Endometrial microvascular endothelial cells (primary cell): ENCODE measurements around the gene APH1B. TPM values are rescaled to one million over a fixed set of nuclear protein-coding genes. Genes with fewer than 3 reads are reported as not detected.

Experiments used
- total RNA-seq: library from RNA; depleted of rRNA; stranded (reverse); fragments of >200 nt; gene quantifications from one replicate; pipeline ENCODE4 v1.2.3, GENCODE V29; 2015; ENCODE audit errors: inconsistent ontology term

The APH1B gene
- total RNA-seq, 1 donor from 2014 or later: 17.8 TPM

Other genes starting within 250 kb of the APH1B start
- gene TPM1, start 234.9 kb upstream of the APH1B start, total RNA-seq: 244 TPM
- gene LACTB, start 155.7 kb upstream of the APH1B start, total RNA-seq: 21.1 TPM
- 184 TPM for gene RPS27L, start 120.1 kb upstream of the APH1B start, total RNA-seq
- 35.9 TPM for gene RAB8B, start 88.0 kb upstream of the APH1B start, total RNA-seq
- gene CA12, start 104.2 kb downstream of the APH1B start, total RNA-seq: 1.3 TPM
- 35.1 TPM for gene USP3, start 227.0 kb downstream of the APH1B start, total RNA-seq